NCI-H69 (cell line): ENCODE data around the gene ACOX1.

Experiments
- DNase-seq: peaks from one replicate; lab custom pipeline; 2025; lab: John Stamatoyannopoulos, UW

ACOX1 gene

DNA sequence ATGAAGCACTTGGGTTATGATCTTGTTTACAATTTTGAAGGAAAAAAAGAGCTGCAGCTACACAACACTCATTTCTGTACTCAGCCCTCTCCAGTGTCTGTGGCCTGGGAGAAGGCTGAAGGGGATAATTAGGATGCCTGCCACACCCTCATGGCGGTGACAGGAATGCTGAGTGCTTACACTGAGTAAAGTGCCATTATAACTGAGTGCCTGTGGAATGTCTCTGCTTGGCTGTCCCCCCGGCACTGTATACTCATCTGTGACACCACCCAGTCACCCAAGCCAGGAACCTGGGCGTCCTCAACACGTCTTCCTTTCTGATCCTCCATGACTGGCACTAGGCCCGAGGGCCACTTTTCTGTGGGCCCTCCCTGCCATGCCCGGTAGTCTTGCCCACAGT lies 70.8 kb downstream of the ACOX1 start:
- peak; percentile 70 for DNase-seq

DNA sequence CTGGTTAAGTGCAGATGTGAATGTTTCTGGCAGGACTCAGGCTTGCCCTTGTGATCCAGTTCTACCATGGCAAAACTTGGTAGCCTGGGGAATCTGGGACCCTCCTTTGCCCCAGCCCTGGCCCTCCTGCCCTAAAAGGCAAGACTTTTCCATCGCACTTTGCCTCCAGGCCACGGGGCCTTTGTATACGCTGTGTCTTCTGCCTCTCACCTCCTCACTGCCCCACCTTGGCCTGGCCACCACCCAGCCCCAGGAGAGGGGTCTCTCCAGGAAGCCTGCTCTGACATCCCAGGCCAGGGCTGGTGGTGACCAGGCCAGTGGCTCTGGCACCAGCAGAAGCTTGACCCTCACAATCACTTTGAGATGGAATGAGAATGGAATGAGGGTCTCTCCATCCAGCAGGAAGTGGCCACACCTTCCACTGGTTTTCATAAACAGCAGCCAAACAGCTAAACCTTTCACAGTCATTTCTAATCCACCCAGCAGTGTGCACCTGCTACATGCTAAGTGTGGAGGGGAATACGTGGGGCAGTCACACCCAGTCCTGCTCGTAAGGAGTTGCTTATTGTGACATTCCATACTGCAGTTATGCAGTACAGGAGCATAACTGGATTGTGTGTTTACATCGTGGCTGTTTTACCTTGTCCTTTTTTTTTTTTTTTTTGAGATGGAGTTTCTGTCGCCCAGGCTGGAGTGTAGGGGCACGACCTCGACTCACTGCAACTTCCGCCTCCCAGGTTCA lies 72.7 kb downstream of the ACOX1 start:
- no peak for DNase-seq

DNA sequence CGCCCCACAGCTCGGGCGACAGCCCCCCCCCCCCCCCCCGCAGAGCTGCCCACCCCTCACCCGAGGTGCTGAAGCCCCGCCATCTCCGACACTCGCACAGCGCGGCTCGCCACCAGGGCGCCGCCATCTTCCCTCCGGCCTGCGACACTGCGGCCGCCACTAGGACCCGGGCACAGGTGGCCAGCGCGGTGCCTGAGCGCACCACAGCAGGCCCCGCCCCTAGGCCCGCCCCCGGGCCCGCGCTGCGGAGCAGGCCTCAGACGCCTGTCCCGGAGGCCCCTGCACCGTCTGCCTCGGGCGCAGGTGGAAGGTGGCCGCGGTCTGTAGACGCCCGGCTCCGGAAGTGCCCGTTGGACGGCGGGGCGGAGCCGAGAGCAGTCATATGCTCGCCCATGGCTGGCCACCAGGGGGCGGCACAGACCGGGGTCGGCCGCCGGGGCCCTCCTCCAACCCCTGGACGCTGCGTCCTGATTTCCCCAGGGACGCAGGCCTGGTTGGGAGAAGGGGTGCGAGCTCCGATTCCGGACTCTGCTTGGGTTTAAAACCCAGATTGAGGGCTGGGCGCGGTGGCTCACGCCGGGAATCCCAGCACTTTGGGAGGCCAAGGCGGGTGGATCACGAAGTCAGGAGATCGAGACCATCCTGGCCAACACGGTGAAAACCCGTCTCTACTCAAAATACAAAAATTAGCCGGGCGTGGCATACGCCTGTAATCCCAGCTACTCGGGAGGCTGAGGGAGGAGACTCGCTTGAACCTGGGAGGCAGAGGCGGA lies 74.0 kb downstream of the ACOX1 start, which contains the start of gene MRPL38:
Gene MRPL38 (minus strand): TSS at position 136 of the 773 bp plus-strand sequence. CDS start 9 bp downstream, at position 127.
- peak; percentile 99 for DNase-seq

DNA sequence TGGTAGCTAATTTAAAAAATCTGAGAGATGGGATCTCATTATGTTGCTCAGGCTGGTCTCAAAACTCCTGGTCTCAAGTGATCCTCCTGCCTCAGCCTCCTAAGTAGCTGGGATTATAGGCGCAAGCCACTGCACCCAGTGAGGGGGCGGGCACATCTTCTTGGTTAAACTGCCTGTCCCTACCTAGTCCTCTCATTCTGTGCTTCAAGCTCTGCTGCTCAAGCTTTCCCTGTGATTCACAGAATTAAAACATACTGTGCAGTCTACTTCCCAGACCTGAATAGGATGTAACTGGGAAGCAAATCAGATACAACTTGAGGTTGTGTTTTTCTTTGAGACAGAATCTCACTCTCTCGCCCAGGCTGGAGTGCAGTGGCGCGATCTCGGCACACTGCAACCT lies 76.6 kb downstream of the ACOX1 start:
- DNase-seq: no peak

DNA sequence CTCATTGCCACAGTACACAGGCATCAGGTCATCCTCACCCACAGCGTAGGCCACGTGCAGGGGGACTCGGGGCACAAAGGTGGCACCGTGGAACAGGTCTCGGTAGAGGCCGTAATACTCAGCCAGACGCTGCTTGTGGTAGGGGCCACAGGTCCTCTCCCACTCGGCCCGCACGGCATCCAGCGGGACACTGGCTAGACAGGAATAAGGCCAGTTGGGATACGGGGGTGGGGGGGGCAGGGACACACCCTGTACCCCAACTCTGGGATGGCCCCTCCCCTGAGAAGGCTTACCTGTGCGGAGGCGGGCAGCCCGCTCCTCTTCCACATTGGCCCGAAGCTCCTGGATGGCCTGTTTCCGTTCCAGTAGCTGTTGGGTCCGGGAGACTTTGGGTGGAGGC lies 77.2 kb downstream of the ACOX1 start:
- no peak for DNase-seq

DNA sequence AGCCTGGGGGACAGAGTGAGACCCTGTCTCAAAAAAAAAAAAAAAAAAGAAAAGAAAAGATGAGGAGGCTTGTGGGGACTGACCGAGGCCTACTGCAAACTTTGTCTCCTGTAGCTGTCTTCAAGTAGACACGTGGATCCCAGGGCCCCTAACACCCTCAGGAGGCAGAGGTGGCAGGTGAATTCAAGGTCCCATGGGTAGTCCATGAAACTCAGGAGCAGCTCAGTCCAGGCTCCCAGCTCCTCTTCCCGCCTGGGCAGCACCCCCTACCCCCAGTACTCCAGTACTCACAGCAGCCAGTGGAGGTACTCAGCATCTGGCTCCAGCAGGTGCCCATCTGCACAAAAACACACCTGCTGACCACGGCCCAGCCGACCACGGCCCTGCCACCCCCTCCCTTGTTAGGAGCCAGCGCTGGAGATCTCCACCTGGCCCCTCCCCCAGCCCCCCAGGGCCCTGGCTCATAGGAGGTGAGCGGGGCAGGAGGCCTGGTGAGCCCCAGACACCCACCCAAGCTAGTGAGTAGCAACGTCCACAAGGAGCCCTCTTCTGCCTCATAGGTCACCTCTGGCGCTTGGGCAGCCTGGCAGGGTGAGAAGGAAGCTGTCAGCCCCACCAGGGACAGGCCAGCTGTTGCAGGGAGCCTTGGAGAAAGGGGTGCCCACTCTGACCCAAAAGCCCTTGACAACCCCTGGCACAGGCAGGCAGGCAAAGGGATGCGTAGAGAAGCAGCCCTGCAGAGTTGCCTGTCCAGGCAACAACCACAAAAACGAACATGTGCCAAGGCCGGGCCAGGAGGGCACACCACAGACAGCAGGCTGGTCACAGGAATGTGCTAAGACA lies 78.1 kb downstream of the ACOX1 start:
- no peak for DNase-seq

DNA sequence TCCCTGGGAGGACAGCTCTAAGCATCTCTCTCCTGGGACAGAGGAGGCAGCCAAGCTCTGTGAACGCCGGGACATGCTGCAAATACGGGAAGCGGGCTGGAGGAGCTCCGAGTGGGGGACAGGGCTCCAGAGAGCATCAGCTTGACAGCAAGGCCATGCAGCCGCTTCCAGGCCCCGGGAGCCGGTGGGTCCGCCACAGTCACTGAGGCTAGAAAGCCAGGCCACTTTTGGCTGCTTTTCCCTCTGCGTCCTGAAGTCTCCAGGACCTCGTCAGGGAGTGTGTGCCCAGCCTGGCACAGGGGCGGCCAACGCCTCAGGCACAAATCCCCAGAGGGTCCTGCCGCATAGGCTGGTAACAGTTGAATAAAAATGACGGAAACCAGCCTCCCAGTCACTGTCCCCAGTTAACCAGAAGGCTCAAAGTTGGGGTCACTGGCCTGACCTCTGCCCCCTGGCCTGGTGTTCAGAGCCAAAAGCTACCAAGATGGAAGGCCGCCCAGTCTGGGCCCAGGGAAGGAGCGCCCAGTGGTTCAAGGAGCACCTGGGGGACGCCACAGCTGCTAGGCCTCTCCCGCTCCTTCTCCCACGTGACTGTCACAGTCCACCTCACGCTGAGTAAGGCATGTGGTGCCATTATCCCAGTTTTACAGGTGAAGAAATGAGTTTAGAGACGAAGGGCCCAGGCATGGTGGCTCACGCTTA lies 79.0 kb downstream of the ACOX1 start:
- no peak for DNase-seq

DNA sequence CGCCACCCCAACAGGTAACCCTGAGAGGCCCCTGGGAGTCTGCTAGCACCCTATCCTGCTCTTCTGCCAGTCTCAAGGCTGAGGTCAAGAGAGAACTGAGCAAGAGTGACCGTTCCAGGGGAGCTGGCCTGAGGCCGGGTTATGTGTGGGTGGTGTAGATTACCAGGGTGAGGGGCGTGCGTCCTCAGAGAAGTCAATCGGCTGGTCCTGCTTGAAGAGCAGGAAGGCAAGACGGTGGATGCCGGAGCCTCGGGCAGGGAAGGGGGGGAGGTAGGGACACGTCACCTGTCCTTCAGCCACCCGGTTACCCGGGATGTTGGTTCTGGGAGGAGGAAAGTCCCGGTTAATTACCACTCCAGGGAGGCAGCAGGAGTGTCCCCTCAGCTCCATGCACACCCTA lies 79.6 kb downstream of the ACOX1 start:
- DNase-seq: no peak

DNA sequence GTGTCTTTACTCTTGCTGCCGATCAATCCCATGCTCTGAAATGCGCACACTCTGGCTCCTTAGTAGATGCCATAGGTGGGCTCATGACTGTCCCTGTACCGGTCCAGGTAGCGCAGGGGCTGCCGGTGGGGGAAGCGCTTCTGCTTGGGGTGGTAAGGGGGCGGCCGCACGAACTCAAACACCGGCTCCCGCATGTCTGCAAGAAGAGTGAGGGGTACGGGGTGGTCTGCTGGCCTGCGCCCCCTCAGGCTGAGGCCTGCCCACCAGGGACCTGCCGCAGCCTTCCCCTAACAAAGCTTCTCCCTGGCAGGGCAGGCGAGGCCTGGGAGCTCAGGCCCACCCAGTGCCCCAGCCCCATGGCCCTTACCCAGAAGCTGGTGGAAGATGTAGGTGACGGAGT lies 80.2 kb downstream of the ACOX1 start:
- no peak for DNase-seq

DNA sequence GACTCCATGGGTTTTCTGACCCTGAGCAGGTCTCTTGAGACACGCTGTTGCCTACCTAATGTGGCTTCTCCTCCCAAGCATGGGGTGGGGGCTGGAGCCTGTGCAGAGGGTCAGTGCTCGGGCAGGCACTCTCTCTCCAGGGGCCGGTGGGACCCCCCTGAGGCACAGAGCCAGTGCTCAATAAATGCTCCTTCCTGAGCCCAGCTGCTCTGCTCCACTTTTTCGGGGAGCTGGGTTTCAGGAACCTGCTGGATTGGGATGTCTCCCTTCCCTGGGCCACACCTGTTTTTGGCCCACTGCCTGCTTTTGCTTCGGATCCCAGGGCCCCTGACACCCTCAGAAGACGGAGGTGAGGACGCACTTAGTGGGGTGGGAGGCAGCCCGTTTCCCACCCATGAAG lies 80.9 kb downstream of the ACOX1 start:
- no peak for DNase-seq

DNA sequence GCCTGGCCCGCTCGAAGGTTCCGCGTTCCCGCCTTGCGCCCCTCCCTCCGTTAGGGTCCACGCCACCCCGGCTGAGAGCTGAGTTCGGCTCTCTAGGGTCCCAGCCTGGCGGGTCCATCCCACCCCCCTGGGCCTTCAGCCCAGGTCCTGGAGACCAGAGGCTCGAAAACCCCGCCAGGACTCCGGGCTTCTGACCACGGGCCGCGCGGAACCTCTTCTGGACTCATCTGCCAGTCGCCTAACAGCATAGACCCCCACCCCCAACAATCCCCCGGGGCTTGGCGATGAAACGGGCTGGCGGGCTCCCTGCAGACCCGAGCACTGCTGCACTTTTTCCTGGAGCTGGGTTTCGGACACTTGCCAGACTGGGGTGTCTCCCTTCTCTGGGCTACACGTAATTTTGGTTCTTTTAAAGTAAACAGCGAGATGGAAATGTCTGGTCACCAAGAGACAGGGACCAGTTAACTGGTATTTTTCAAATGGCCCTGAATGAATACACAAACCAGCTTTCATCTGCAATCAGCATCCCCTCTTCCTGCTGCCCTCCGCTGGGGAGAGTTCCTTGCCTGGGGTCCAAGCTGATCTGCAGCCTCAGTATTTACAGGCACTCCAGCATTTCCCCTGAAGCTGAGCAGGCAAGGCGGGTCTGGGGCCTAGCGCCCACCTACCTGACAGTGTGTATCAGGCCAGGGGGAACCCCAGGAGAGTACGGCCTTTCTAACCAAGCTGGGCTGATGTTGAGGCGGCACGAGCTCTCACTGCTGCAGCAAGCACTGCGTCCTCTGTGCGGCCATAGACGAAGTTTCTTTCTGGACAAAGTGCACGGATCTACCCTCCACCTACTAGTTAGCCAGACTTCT lies 81.6 kb downstream of the ACOX1 start:
- DNase-seq: no peak

DNA sequence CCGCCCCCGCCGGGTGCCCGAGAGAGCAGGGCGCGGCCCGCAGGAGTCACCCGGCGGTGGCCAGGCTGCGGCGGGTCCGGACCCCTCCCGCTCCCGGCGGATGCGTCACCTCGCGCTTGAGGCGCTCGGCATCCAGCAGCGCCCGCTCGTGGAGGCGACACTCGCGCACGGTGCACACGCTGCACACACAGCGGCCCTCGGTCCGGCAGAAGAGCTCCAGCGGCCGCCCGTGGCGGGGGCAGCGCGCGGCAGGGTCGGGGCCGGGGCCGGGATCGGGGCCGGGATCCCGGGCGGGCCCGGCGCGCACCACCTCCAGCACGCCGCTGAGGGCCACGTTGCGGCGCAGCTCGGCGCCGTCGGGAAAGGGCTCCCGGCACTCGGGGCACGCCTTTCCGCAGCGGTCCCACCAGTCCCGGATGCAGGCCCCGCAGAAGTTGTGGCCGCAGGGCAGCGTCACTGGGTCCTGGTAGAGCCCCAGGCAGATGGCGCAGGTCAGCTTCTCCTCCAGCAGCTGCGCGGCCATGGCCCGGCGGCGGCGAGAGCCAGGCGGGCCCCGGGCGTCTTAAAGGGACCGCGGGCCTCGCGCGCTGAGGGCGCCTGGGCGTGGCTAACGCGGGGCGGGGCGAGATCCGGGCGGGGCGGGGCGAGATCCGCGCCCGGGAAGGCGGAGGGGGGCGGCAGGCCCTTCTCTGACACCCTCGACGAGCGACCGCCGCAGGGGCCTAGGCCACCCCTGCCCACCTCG lies 82.4 kb downstream of the ACOX1 start, which contains the start of gene TRIM65:
Gene TRIM65 (minus strand): TSS at position 537 of the 745 bp plus-strand sequence. CDS start 14 bp downstream, at position 523.
- DNase-seq: peak; percentile 91

DNA sequence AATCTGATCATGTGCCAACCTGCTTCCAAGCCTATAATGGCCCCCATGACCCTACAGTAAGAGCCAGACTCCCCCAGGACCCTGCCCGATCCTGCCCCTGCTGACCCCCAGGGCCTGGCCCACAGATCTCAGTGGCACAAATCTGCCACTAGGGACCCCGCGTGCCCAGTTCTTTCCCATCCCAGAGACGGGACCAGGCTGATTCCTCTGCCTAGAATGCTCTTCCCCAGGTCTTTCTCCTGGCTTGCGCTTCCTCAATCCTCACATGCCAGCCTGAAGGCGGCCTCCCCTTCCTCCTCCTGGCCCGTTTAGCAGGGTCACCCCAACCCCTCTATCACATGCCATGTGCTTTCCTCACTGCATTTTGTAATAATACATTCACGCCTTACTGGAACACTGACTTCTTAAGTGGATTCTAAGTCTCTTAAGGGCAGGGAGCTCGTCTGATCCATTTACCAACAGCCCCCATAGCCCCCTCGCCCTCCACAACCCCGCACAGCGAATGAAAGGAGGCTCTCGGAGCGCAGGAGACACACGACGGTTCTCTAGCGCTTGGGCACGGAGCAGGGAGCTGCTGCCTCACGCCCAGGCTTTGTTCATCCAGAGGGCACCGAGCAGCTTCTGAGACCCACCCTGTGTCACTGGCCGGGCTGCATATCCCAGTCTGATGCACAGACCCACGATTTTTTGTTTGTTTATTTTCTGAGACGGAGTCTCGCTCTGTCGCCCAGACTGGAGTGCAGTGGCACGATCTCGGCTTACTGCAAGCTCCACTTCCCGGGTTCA lies 83.4 kb downstream of the ACOX1 start:
- DNase-seq: peak; percentile 52

DNA sequence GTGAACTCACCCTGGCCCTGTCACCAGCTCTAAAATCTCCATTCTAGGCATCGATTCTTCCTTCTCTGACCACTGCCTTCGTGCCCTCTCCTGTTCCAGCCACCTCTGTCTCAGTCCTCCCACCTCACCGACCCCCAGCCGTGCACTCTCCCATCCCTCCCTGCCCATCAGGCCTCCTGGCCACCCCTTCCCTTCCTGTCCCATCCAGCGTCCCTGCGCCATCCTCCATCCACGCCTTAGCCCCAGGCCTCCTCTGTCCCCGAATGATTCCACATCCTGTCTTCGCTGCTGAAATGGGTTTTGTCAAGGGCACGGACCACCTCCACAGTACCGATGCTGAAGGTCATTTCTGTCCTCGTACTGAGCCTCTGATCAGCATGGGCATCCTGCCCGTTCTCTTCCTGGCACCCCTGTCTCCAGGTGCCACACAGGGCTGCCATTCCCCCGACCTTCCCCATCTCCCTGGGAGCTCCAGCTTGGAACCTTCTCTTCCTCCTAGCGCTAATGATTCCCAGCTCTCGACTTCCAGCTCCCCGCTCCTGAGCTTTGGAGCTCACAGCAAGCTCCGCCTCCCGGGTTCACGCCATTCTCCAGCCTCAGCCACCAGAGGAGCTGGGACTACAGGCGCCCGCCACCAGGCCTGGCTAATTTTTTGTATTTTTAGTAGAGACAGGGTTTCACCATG lies 84.8 kb downstream of the ACOX1 start:
- DNase-seq: no peak

DNA sequence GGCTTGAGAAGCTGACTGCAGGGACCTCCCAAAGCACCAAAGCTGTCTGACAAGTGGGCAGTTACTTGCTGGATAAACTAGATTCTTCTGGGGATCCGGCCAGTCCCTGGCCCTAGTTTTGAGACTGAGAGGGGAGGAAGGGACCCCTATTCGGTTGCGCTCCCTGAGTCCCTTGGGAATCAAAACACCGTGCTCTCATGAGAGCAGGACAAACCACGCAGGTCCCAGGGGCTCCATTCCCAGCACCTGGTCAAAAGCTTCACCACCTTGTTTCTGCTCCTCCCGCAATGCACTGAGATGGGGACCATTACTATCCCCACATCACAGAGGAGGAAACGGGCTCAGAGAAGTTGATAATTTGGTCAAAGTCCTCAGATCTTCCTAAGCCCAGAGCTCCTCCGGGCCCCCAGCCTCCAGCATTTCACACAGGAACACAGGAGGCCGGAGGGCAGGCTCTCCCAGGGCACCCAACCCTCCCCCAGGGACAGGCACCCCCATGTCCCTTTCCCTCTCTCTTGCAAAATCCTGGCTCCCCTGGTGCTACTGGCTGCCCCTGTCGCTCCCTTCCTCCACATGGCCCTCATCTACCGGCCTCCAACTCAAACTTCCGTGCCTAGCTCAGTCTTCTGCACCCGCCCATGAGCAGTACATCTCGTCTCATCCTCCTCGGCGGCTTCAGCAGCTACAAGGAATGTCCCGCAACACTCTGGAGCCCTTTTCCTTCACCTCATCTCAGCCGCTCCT lies 85.5 kb downstream of the ACOX1 start:
- no peak for DNase-seq

DNA sequence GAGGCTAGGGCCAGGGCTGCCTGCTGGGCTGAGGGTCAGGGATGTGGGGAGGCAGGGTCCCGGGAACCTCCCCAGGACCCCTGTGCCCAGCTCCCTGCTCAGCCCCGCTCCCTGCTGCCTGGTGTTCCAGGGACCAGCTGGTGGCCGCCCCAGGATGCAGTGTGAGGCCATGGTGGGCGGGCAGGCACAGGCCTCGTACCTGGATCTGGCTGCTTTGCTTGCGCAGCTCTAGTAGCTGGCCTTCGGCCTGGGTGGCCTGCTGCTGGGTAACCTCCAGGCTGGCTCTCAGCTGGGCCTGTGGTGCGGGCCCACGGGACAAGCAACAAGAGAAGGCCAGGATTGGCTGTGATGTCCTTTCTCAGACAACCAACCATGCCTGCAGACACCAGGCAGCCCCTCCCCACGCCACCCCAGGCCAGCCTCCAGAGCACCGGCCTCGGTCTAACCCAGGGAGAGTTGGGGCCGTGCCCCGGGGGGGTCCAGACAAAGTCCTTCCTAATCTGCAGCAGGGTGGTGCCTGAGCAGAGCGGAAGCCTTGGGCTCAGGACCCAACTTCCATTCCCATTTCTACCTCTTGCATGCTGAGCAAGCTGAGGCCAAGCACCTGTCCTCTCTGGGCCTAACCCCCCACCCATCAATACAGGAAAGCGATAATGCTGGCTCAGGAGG lies 86.3 kb downstream of the ACOX1 start:
- no peak for DNase-seq
